Measurements from ENCODE around the gene KRTAP10-5. TPM values are rescaled to one million over a fixed set of nuclear protein-coding genes. Genes with fewer than 3 reads are reported as not detected.

KRTAP10-5 gene
- total and polyA plus RNA-seq, 10 donors: not detected

DNA sequence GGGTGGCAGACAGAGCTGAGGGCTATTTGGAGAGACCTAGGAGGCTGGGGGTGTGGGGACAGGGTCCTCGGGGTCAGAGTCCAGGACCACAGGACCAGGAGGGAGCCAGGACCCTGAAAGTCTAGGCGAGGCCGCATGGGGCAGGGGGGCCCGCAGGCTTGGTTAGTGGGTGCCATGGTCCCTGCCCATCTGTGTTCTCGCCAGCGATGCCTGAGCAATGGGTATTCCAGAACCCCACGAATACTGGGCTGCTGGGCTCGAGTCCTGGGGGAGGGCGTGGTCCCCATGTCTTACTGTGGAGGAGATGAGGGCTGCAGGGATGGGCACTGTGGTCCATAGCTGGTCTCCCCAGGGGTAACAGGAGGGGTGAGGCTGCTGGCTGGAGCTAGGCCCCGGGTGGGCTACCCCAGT is 9.9 kb upstream of the KRTAP10-5 start:
- DNase-seq: no peak

DNA sequence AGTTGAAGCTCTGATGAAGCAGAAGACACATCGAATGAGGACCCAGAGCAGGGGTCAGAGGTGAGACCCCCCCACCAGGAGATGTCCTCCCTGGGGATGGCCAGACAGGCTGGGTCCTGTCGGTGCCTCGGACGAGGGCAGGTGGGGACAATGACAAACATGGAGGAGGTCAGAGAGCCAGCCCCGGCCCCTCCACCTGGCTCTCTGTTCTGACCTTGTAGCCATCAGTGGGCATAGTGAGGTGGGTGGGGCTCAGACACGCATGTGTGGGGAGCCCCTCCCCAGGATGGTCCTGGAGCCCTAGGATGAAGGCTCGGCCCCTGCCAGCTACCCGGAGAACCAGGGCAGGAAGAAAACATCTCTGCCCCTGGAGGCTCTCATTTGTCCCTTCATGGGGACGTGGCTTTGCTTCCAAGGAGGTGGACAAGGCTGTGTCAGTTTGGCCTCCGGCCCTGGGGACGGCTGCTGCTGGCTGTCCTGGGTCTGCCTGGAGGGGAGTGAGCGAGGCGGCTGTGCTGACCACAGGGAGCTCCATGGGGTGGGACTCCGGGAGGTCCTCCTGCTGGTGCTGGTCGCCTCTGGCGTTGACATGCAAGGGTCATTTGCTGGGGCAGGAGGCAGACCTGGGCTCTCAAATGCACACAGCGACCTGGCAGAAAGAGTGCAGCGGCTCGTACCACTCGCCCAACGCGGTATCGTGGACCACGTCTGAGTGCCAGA is 9.3 kb upstream of the KRTAP10-5 start:
- no peak for TF ChIP-seq POLR2AphosphoS5 (IDR thresholded peaks at IDR 0.05)
- Histone ChIP-seq H3K36me3 (no peaks in the 10 kb centered on the region), H3K4me1 (no peaks in the 10 kb centered on the region), H3K4me3 (no peak overlapping the region), H3K9me3 (peaks cover 0 to 6% (median 0%) of the 10 kb centered on the region in 8 donors), H3K27ac (no peak overlapping the region), H3K27me3 (replicated peaks in 1 of 7) (peaks cover 0 to 55% (median 16%) of the 10 kb centered on the region in 7 donors)
- no peak for DNase-seq
- intact Hi-C loops (cut with DNase I; ENCODE audit: low total_unique reads): no loop called here
- 73 to 83% (median 83%) methylated on average over 19 to 24 of the region's 24 CpGs for WGBS, 5 donors

More for the DNA sequence above, 9.9 kb upstream of the KRTAP10-5 start:
- Histone ChIP-seq H3K4me1 (no peaks in the 10 kb centered on the region), H3K27me3 (replicated peaks in 1 of 7) (peaks cover 0 to 49% (median 16%) of the 10 kb centered on the region in 7 donors), H3K27ac (no peak overlapping the region), H3K36me3 (no peaks in the 10 kb centered on the region), H3K4me3 (no peak overlapping the region), H3K9me3 (peaks cover 0 to 6% (median 0%) of the 10 kb centered on the region in 8 donors)
- intact Hi-C loops (cut with DNase I; ENCODE audit: low total_unique reads): no loop called here
- 73 to 88% (median 82%) methylated on average over 8 to 10 of the region's 10 CpGs for WGBS, 5 donors
- no peak for TF ChIP-seq POLR2AphosphoS5 (IDR thresholded peaks at IDR 0.05)
- TF ChIP-seq, protein P1, sequence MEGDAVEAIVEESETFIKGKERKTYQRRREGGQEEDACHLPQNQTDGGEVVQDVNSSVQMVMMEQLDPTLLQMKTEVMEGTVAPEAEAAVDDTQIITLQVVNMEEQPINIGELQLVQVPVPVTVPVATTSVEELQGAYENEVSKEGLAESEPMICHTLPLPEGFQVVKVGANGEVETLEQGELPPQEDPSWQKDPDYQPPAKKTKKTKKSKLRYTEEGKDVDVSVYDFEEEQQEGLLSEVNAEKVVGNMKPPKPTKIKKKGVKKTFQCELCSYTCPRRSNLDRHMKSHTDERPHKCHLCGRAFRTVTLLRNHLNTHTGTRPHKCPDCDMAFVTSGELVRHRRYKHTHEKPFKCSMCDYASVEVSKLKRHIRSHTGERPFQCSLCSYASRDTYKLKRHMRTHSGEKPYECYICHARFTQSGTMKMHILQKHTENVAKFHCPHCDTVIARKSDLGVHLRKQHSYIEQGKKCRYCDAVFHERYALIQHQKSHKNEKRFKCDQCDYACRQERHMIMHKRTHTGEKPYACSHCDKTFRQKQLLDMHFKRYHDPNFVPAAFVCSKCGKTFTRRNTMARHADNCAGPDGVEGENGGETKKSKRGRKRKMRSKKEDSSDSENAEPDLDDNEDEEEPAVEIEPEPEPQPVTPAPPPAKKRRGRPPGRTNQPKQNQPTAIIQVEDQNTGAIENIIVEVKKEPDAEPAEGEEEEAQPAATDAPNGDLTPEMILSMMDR (IDR thresholded peaks at IDR 0.05 in 8 of 11, conservative IDR thresholded peaks at IDR 0.05 in 3 of 11): no peak
- no peak for TF ChIP-seq POLR2A (IDR thresholded peaks at IDR 0.05)

DNA sequence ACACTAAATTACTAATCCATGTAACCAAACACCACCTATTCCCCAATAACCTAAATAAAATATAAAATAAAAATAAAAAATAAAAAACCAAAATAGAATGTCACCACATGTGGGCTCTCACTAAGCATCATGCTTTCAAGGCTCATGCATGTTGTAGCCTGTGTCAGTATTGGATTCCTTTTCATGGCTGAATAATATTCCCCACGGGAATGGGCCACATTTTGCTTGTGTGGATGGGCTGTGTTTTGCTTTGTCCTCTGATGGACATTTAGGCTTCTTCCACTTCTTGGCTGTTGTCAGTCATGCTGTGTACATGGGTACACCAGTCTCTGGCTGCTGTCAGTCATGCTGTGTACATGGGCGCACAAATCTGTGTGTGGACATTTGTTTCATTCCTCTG is 8.7 kb upstream of the KRTAP10-5 start:
- WGBS, 5 donors: 87 to 96% (median 93%) methylated on average over 2 of the region's 2 CpGs
- Histone ChIP-seq H3K27ac (no peak overlapping the region), H3K36me3 (no peaks in the 10 kb centered on the region), H3K4me3 (no peak overlapping the region), H3K4me1 (no peaks in the 10 kb centered on the region), H3K9me3 (peaks cover 0 to 6% (median 0%) of the 10 kb centered on the region in 8 donors), H3K27me3 (replicated peaks in 1 of 7) (peaks cover 0 to 59% (median 16%) of the 10 kb centered on the region in 7 donors)
- DNase-seq: no peak
- intact Hi-C loops (cut with DNase I; ENCODE audit: low total_unique reads): no loop called here
- TF ChIP-seq POLR2A (IDR thresholded peaks at IDR 0.05) (no peak), POLR2AphosphoS5 (IDR thresholded peaks at IDR 0.05) (no peak)
- TF ChIP-seq, protein P1 (IDR thresholded peaks at IDR 0.05 in 8 of 11, conservative IDR thresholded peaks at IDR 0.05 in 3 of 11): no peak

DNA sequence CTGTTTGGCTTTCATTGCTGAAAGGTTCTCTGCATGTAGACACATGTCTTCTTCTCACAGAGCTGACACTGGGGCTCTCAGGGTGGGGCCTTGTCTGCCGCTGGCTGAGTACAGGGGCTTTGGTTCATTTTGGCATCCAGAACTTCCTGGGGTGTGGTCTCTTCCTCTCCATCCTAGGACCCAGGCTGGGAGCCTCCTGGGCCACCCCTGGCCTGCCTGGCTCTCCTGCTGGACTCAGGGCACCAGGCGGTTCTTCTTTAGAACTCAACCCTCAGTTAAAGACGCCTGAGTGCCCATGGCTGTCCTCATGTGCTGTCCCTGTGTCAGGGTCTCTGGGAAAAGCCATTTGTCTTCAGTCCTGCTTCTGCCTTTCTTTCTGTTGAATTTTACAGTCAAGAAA is 5.5 kb upstream of the KRTAP10-5 start:
- 76 to 87% (median 82%) methylated on average over 3 of the region's 3 CpGs for WGBS, 5 donors
- peaks cover 0 to 38% (median 16%) of the 10 kb centered on the region in 7 donors for H3K27me3 ChIP-seq (replicated peaks in 1 of 7)
- intact Hi-C loops (cut with DNase I; ENCODE audit: low total_unique reads): no loop called here
- no peaks in the 10 kb centered on the region for H3K36me3 ChIP-seq
- H3K4me3 ChIP-seq: no peak overlapping the region
- TF ChIP-seq POLR2AphosphoS5 (IDR thresholded peaks at IDR 0.05): no peak
- no peak for TF ChIP-seq POLR2A (IDR thresholded peaks at IDR 0.05)
- TF ChIP-seq, protein P1 (IDR thresholded peaks at IDR 0.05 in 8 of 11, conservative IDR thresholded peaks at IDR 0.05 in 3 of 11): no peak
- no peak overlapping the region for H3K27ac ChIP-seq
- no peaks in the 10 kb centered on the region for H3K4me1 ChIP-seq
- no peak for DNase-seq
- peaks cover 0 to 23% (median 17%) of the 10 kb centered on the region in 8 donors for H3K9me3 ChIP-seq
